Urinary bladder (tissue), 4 donors: ENCODE results near the gene ERBB4. TPM values are rescaled to one million over a fixed set of nuclear protein-coding genes. Genes with fewer than 3 reads are reported as not detected.

Experiments used
- DNase-seq: peaks from one replicate; pipeline ENCODE4 v3.0.0-alpha.2; 2015; ENCODE audit errors: extremely low spot score
- H3K27ac ChIP-seq: one replicate; pipeline ENCODE4 v1.5.1; 2013; ENCODE audit warnings: low read depth, mild to moderate bottlenecking, moderate library complexity
- H3K36me3 ChIP-seq: one replicate; pipeline ENCODE4 v1.6.1; 2013; ENCODE audit warnings: mild to moderate bottlenecking, moderate library complexity; ENCODE audit not compliant: insufficient read depth
- H3K4me1 ChIP-seq: one replicate; pipeline ENCODE4 v1.6.1; 2013; ENCODE audit warnings: mild to moderate bottlenecking, moderate library complexity; ENCODE audit not compliant: insufficient read depth
- H3K4me3 ChIP-seq: one replicate; pipeline ENCODE4 v1.5.1; 2013; ENCODE audit warnings: low read depth, low read length
- WGBS: extraction: QIAGEN DNeasy Blood & Tissue Kit; methylation state at CpG from one replicate; pipeline ENCODE4 v1.1.7; 2013; 5-methylcytosine and 5-hydroxymethylcytosine counted together
- polyA plus RNA-seq: library from polyadenylated mRNA; stranded (reverse); fragments of 200-250 nt; gene quantifications from one replicate; pipeline ENCODE4 v1.2.3, GENCODE V29; 2013
- total RNA-seq: library from RNA; depleted of rRNA; stranded (reverse); fragments of >200 nt; gene quantifications from one replicate; pipeline ENCODE4 v1.2.3, GENCODE V29; 2014
- donor health status: healthy with polysubstance abuse.
- donor health status: healthy.

The ERBB4 gene
- total and polyA plus RNA-seq, 2 donors = 0.13 to 3.2 TPM

GRCh38 chr2:211868996-211869533 is 669.5 kb downstream of the ERBB4 start:
- WGBS = 55% methylated on average over 3 of the region's 3 CpGs

DNA sequence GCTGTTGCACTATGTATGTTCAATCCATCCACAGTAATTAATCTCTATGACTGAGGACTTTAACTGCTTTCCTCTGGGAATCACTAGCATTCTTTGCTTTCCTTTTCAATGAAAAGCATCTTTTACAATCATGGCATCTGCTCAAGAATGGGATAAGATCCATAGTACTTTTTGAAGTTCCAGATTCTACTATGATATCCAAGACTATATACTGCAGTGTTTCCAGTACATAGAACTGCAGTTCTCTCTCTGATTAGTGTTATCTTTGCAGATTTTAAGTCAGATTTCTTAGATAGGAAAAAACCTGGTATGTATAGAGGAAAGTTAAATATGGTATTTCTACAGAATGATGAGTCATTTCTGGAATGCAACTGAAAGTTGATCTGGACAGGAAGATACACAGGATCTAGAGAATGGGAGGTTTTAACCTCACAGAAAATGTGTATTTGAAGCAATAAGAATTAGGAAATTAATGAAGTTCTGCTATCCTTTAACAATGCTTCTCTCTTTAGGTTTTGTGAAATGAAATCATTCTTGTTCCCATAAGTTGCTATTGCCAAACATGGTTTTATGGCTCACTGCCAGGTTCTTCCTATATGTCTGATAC is 670.7 kb downstream of the ERBB4 start:
- no peaks in the 10 kb centered on the region for H3K4me1 ChIP-seq
- no peak overlapping the region for H3K4me3 ChIP-seq
- no peaks in the 10 kb centered on the region for H3K36me3 ChIP-seq
- DNase-seq = no peak
- H3K27ac ChIP-seq = no peak overlapping the region

More at GRCh38 chr2:211868996-211869533, 669.5 kb downstream of the ERBB4 start:
- no peaks in the 10 kb centered on the region for H3K36me3 ChIP-seq
- no peak for DNase-seq
- H3K27ac ChIP-seq = no peak overlapping the region
- no peaks in the 10 kb centered on the region for H3K4me1 ChIP-seq
- no peak overlapping the region for H3K4me3 ChIP-seq

DNA sequence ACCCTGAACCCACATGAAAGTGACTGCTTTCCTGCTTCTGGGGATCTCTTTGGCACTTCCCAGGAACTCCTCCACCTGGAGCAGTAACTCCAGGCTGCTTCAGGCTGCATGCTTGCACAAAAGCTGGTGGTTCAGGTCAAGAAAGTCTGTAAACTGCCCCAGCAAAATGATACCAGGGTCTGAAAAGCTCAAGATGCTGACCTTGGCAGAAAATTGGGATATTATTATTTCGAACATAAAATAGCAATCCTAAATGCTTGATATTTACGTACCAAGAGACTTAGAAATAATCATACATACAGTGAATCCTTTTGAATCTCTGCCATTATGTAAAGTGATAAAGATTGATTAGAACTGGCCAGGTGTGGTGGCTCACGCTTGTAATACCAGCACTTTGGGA is 674.3 kb downstream of the ERBB4 start:
- Histone ChIP-seq H3K4me3 (no peak overlapping the region), H3K4me1 (no peaks in the 10 kb centered on the region), H3K27ac (no peak overlapping the region), H3K36me3 (no peaks in the 10 kb centered on the region)
- WGBS = 92% methylated on average over 3 of the region's 3 CpGs
- DNase-seq = no peak

GRCh38 chr2:211860224-211860623 is 678.4 kb downstream of the ERBB4 start:
- Histone ChIP-seq H3K36me3 (no peaks in the 10 kb centered on the region), H3K27ac (no peak overlapping the region), H3K4me1 (no peaks in the 10 kb centered on the region), H3K4me3 (no peak overlapping the region)
- peak; percentile 11 for DNase-seq

DNA sequence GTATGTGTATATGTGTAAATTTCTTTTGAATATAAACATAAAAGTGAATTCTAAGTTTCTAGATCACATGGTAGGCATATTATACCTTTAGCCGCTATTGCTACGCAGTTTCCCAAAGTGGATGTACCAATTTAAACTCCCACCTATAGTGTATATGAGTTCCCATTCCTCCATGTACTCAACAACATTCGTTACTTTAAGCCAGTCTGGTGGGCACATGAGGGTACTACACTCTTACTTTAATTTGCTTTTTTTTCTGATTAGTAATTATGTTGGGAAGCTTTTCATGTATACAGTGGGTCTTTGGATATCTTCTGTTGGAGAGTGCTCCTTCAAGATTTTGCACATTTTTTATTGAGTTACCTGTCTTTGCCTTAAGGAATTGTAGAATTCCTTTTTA is 683.8 kb downstream of the ERBB4 start:
- Histone ChIP-seq H3K27ac (no peak overlapping the region), H3K4me3 (no peak overlapping the region), H3K36me3 (no peaks in the 10 kb centered on the region), H3K4me1 (no peaks in the 10 kb centered on the region)
- WGBS = 95% methylated on average over 3 of the region's 3 CpGs
- DNase-seq = no peak

DNA sequence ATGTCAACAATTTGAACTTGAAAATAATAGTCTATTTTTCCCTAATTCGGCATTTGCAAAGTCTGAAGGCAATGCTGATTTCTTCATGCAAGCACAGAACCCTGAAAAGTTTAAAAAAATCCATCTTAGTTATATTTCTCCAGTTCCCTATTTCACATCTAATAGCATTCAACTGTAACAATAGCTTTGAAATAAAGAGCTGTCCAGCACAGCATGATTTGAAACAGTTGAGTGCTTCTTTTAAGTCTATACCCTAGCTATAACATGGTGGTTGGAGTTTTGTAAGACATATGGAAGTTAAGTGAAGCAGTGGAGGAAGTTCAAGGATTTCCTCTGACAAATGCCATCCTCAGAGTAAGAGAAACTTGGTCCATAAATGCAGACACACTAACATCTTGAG is 691.9 kb downstream of the ERBB4 start:
- Histone ChIP-seq H3K4me3 (no peak overlapping the region), H3K27ac (no peak overlapping the region), H3K36me3 (no peaks in the 10 kb centered on the region), H3K4me1 (no peaks in the 10 kb centered on the region)
- WGBS = 80% methylated on average over 1 of the region's 1 CpG
- DNase-seq = no peak

GRCh38 chr2:211846036-211846400 is 692.6 kb downstream of the ERBB4 start:
- DNase-seq = no peak
- H3K4me1 ChIP-seq = no peaks in the 10 kb centered on the region

GRCh38 chr2:211845338-211846035 is 693.1 kb downstream of the ERBB4 start:
- H3K4me3 ChIP-seq = no peak overlapping the region
- 77% methylated on average over 3 of the region's 3 CpGs for WGBS
- no peak for DNase-seq
- H3K36me3 ChIP-seq = no peaks in the 10 kb centered on the region
- H3K4me1 ChIP-seq = no peaks in the 10 kb centered on the region
- H3K27ac ChIP-seq = no peak overlapping the region

More at GRCh38 chr2:211846036-211846400, 692.6 kb downstream of the ERBB4 start:
- Histone ChIP-seq H3K27ac (no peak overlapping the region), H3K4me3 (no peak overlapping the region), H3K36me3 (no peaks in the 10 kb centered on the region)

- 77% methylated on average over 2 of the region's 2 CpGs for WGBS
- no peak for DNase-seq
- Histone ChIP-seq H3K36me3 (no peaks in the 10 kb centered on the region), H3K4me3 (no peak overlapping the region), H3K27ac (no peak overlapping the region), H3K4me1 (no peaks in the 10 kb centered on the region)
Measured at GRCh38 chr2:211837706-211838105, 700.9 kb downstream of the ERBB4 start.

- Histone ChIP-seq H3K4me3 (no peak overlapping the region), H3K36me3 (no peaks in the 10 kb centered on the region), H3K4me1 (no peaks in the 10 kb centered on the region), H3K27ac (no peak overlapping the region)
- 25% methylated on average over 3 of the region's 3 CpGs for WGBS
- no peak for DNase-seq
Measured at GRCh38 chr2:211837206-211837605, 701.4 kb downstream of the ERBB4 start.

GRCh38 chr2:211836409-211836808 is 702.2 kb downstream of the ERBB4 start:
- Histone ChIP-seq H3K36me3 (no peaks in the 10 kb centered on the region), H3K4me3 (no peak overlapping the region), H3K4me1 (no peaks in the 10 kb centered on the region), H3K27ac (no peak overlapping the region)
- 39% methylated on average over 3 of the region's 3 CpGs for WGBS
- DNase-seq = no peak

DNA sequence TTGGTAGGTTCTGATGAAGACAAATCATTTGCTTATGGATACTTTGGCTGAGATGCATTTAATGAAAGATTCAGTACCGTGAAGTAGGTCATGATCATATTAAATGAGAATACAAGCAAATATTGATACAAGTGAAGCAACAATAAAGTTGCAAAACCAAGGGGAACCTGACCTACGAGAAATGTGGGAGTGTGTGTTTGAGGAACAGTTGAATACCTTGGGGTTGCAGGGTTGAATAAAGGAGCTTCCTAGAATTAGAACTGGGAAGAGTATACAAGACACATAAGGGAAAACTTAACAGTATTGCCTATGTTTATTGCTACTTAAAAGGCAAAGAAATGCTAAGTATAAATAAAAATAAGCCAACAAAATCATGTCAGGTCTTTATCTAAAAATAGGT is 702.9 kb downstream of the ERBB4 start:
- H3K4me3 ChIP-seq = no peak overlapping the region
- no peaks in the 10 kb centered on the region for H3K4me1 ChIP-seq
- 76% methylated on average over 2 of the region's 2 CpGs for WGBS
- no peaks in the 10 kb centered on the region for H3K36me3 ChIP-seq
- DNase-seq = no peak
- no peak overlapping the region for H3K27ac ChIP-seq

DNA sequence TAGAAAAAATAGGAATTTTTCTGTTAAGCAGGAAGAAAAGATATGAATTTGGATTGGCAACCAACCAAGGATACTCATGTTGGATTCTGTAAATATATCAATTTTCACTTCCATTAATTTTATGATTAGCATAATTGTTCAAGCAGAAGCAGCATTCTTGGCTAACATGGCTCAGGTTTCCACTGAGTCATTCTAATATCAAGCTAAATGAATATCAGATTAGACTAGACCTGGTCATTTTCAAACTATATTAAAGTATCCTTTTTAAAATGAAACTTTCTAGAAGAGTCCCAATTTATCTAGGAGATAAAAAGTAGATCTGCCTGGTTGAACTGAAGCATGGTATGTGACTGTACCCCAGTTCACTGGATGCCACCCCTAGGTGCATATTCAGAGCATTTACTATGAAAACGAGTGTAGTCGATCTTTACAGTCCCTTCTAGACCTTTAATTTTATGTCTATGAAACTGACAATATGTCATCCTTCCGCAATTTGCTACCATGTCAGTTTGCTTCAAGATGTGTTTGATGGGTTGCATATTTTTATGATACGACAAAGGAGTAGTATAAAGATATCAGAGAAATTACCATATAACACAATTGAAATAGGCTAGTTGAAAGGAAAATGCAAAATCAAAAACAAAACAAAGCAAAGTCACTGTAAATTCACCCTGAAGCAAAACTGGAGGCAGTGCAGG is 704.9 kb downstream of the ERBB4 start:
- DNase-seq = no peak
- Histone ChIP-seq H3K4me1 (no peaks in the 10 kb centered on the region), H3K36me3 (no peaks in the 10 kb centered on the region), H3K4me3 (no peak overlapping the region), H3K27ac (no peak overlapping the region)
- WGBS = 87% methylated on average over 4 of the region's 4 CpGs

DNA sequence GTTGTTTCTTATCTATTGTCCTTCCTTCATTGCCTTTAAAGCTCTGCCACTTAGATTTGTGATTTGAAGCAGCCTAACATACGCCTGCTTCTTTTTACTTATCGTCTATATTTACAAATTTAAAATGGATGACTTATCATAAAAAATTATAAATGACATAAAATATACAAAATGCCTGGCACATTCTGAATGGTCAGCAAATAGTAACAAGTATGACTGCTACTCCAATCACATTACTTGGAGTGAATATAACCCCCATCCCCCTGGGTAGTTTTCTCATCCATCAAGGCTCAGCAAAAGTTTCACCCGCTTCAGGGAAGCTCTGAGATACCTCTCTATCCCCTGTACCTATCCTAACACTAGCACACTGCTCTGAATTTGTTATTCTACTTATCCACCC is 708.9 kb downstream of the ERBB4 start:
- Histone ChIP-seq H3K4me3 (no peak overlapping the region), H3K36me3 (no peaks in the 10 kb centered on the region), H3K27ac (no peak overlapping the region), H3K4me1 (no peaks in the 10 kb centered on the region)
- whole genome bisulfite sequencing = 64% methylated on average over 3 of the region's 3 CpGs
- DNase-seq = no peak
